ENCODE measurements around the gene GDF3.
A peak's percentile ranks its signal among the peaks of the same experiment; 100 is the strongest.

DNA sequence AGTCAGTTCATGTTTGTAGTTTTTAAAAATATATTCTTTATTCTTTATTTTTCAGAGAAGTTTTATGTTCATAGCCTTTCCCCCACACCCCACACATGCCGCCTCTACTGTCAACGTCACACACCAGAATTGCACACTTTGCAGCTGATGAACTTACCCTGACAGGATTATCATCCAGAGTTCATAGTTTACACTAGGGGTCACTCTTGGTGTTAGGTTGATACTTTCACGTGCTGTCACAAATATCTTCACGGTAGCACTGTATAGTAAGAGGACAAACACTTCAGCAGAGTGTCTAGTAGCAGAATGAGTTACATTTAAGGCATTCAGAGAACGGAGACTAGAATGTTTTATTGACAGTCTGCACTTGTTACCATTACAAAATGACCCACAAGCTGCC, 20.8 kb upstream of the GDF3 start:
- TF ChIP-seq, protein P1, sequence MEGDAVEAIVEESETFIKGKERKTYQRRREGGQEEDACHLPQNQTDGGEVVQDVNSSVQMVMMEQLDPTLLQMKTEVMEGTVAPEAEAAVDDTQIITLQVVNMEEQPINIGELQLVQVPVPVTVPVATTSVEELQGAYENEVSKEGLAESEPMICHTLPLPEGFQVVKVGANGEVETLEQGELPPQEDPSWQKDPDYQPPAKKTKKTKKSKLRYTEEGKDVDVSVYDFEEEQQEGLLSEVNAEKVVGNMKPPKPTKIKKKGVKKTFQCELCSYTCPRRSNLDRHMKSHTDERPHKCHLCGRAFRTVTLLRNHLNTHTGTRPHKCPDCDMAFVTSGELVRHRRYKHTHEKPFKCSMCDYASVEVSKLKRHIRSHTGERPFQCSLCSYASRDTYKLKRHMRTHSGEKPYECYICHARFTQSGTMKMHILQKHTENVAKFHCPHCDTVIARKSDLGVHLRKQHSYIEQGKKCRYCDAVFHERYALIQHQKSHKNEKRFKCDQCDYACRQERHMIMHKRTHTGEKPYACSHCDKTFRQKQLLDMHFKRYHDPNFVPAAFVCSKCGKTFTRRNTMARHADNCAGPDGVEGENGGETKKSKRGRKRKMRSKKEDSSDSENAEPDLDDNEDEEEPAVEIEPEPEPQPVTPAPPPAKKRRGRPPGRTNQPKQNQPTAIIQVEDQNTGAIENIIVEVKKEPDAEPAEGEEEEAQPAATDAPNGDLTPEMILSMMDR (IDR thresholded peaks at IDR 0.05; ENCODE audit: low read depth, low read length, poor library complexity, severe bottlenecking): peak; percentile 23
- TF ChIP-seq EZH2phosphoT487 (IDR thresholded peaks at IDR 0.05; ENCODE audit: borderline replicate concordance, low read length): no peak

Data from DOHH2 (cell line).